Activated CD4-positive, alpha-beta T cell treated with anti-CD3 and anti-CD28 coated beads for 36 hours (primary cell): Measurements from ENCODE around the gene TMEM190. TPM values are rescaled to one million over a fixed set of nuclear protein-coding genes. Genes with fewer than 3 reads are reported as not detected.
A peak's percentile ranks its signal among the peaks of the same experiment; 100 is the strongest.

Experiments
- ATAC-seq: fragments of 200-7000 bp; cut with Tn5 transposase; one replicate; pipeline ENCODE4 v1.10.0; 2021; ENCODE audit warnings: mild to moderate bottlenecking, moderate library complexity
- CTCF ChIA-PET: fragments of 350-600 bp; sonication (Branson Sonifier 250); formaldehyde crosslinking; loops from one replicate; lab custom pipeline; 2021; ENCODE audit warnings: antibody characterized with exemption; lab: Charles Lee
- POLR2A ChIA-PET: fragments of 350-600 bp; sonication (Branson Sonifier 250); formaldehyde crosslinking; loops from one replicate; lab custom pipeline; 2021; ENCODE audit warnings: antibody characterized with exemption, inconsistent platforms; lab: Charles Lee
- DNase-seq: peaks from one replicate; pipeline ENCODE4 v3.0.0-alpha.2; 2020
- H3K27ac Mint-ChIP-seq: one replicate; pipeline ENCODE4 v1.8.0; 2021; ENCODE audit warnings: mixed read lengths
- H3K27me3 Mint-ChIP-seq: one replicate; pipeline ENCODE4 v1.8.0; 2021; ENCODE audit warnings: mixed read lengths
- H3K36me3 Mint-ChIP-seq: one replicate; pipeline ENCODE4 v1.8.0; 2021; ENCODE audit warnings: low read depth, mixed read lengths
- H3K4me1 Mint-ChIP-seq: one replicate; pipeline ENCODE4 v1.8.0; 2021; ENCODE audit warnings: mixed read lengths
- H3K4me3 Mint-ChIP-seq: one replicate; pipeline ENCODE4 v1.8.0; 2021; ENCODE audit warnings: mild to moderate bottlenecking, moderate library complexity, mixed read lengths
- H3K9me3 Mint-ChIP-seq: one replicate; pipeline ENCODE4 v1.8.0; 2021; ENCODE audit warnings: low read depth, mixed read lengths
- intact Hi-C, 2 experiments: fragments of 100-400 bp; cut with DNase I in 1 of 2; cut with micrococcal nuclease in 1 of 2; formaldehyde crosslinking; loops; one replicate each; pipeline versions ENCODE4 v1.14.2 to v1.15.1; 2022 to 2024; cut with DNase I, micrococcal nuclease
- total RNA-seq, 2 experiments: library from RNA; stranded (reverse); gene quantifications; one replicate each; pipeline ENCODE4 v1.2.3, GENCODE V29; 2021

The TMEM190 gene
- total RNA-seq, 2 experiments from 2014 or later = not detected

DNA sequence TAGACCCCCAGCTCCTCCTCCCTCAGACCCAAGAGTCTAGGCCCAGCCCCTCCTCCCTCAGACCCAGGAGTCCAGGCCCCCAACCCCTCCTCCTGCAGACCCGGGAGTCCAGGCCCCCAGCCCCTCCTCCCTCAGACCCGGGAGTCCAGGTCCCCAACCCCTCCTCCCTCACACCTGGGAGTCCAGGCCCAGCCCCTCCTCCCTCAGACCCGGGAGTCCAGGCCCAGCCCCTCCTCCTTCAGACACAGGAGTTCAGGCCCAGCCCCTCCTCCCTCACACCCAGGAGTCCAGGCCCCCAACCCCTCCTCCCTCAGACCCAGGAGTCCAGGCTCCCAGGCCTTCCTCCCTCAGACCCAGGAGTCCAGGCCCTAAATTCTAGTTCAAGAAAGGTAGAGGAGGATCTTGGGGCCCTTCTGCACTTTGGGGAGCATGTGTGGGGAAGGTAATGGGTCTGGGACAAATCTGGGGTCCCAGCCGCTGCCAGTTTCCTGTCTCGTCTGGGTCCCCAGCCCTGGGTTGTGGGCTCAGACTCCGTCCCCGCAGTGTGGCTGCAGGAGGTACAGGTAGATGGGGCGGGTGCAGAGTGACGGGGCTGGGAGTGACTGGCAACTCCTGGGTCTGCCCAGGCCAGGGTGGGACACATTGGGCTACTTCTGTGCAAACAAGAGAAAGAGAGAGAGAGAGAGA lies 3.2 kb upstream of the TMEM190 start:
- H3K4me1 Mint-ChIP-seq = peaks cover 5% of the 10 kb centered on the region
- CTCF ChIA-PET = interaction anchor here (0.6 kb wide), 1 partner anchor 52 kb away, joined by 3 read pairs; no protein-coding TSS in a partner anchor
- DNase-seq = no peak
- H3K36me3 Mint-ChIP-seq = no peaks in the 10 kb centered on the region
- H3K27ac Mint-ChIP-seq = no peak overlapping the region
- POLR2A ChIA-PET = no interaction called here
- no peak for ATAC-seq
- H3K9me3 Mint-ChIP-seq = no peaks in the 10 kb centered on the region
- no peak overlapping the region for H3K4me3 Mint-ChIP-seq
- H3K27me3 Mint-ChIP-seq = peaks cover 29% of the 10 kb centered on the region
- intact Hi-C loops = no loop called here

DNA sequence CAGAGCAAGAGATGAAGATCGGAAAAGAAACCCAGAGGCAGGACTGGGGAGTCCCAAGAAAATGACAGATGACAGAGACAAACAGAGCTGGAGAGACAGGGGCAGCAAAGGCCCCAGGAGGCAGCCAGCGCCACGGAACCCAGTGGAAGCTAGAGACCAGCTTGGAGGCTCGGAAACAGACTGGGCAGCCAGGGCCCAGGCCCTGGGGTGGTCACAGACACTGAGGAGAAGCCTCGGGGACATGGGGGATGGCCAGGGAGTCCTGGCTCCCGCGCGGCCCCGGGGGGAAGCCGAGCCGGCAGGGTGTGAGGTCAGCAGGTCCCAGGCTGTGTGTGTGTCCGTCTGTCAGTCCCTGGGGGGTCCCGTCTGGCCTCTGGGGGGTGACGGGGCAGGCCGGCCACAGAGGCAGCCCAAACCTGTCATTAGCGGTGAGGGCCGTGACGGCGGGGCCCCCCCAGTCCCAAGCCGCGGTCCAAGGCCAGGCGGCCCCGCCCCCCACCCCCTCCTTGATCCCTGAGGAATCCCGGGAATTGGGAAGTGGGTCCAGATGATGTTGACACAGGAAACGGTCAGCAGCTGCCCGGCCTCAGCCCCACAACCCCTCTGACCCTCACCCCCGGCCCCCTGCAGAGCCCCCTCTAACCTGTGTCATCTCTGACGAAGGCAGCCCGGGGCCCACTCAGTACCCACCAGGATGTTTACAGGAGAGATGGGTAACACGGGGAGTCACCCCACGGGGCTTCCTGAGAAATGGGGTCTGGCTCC lies 2.5 kb upstream of the TMEM190 start:
- H3K36me3 Mint-ChIP-seq = no peaks in the 10 kb centered on the region
- intact Hi-C loops = no loop called here
- H3K27me3 Mint-ChIP-seq = peaks cover 27% of the 10 kb centered on the region
- ATAC-seq (no peak), DNase-seq (no peak)
- H3K9me3 Mint-ChIP-seq = no peaks in the 10 kb centered on the region
- ChIA-PET POLR2A (no interaction called here), CTCF (no interaction called here)
- H3K4me3 Mint-ChIP-seq = no peak overlapping the region
- peaks cover 5% of the 10 kb centered on the region for H3K4me1 Mint-ChIP-seq
- no peak overlapping the region for H3K27ac Mint-ChIP-seq

DNA sequence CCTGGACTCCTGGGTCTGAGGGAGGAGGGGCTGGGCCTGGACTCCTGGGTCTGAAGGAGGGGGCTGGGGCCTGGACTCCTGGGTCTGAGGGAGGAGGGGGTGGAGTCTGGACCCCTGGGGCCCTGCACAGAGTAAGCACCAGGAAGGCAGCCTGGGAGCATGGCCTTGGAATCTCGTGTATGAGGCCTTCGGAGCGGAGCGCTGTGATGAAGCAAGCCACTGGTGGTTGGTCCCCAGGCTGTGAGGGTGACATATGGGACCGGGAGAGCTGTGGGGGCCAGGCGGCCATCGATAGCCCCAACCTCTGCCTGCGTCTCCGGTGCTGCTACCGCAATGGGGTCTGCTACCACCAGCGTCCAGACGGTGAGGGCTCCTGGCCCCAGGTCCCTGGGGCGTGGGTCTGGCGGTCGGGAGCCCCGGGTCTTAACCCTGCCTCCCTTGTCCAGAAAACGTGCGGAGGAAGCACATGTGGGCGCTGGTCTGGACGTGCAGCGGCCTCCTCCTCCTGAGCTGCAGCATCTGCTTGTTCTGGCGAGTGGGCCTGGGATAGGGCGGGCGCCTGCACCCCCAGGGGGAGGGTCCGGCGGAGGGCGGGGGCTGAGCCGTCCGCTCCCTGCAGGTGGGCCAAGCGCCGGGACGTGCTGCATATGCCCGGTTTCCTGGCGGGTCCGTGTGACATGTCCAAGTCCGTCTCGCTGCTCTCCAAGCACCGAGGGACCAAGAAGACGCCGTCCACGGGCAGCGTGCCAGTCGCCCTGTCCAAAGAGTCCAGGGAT lies 918 bp downstream of the TMEM190 start:
- H3K4me3 Mint-ChIP-seq = no peak overlapping the region
- no peaks in the 10 kb centered on the region for H3K9me3 Mint-ChIP-seq
- no peak overlapping the region for H3K27ac Mint-ChIP-seq
- no peak for ATAC-seq
- CTCF ChIA-PET = no interaction called here
- H3K4me1 Mint-ChIP-seq = peaks cover 11% of the 10 kb centered on the region
- H3K36me3 Mint-ChIP-seq = peaks cover 13% of the 10 kb centered on the region
- POLR2A ChIA-PET = no interaction called here
- peaks cover 7% of the 10 kb centered on the region for H3K27me3 Mint-ChIP-seq
- intact Hi-C loops = no loop called here
- no peak for DNase-seq

DNA sequence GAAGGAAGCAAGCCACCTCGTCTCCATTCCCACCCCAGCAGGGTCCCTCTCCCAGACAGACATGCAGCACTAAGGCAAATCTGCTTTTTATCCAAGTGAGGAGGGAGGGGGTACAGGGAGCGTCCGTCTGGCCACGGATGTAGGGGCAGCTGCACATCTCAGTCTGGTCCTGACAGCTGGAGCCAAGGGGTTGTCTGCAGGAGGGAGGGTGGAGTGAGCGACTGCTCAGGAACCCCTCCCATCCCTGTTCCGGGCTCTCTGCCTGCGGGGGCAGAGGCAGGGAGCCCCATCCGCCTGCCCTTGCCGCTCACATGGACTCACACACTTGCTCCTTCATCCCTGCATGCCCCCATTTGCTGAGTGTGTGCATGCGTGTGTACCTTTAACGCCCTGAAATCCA lies 2.5 kb downstream of the TMEM190 start:
- DNase-seq (no peak), ATAC-seq (no peak)
- ChIA-PET CTCF (no interaction called here), POLR2A (no interaction called here)
- no peak overlapping the region for H3K4me3 Mint-ChIP-seq
- peaks cover 14% of the 10 kb centered on the region for H3K36me3 Mint-ChIP-seq
- intact Hi-C loops = no loop called here
- H3K27me3 Mint-ChIP-seq = peaks cover 2% of the 10 kb centered on the region
- no peak overlapping the region for H3K27ac Mint-ChIP-seq
- H3K4me1 Mint-ChIP-seq = peaks cover 15% of the 10 kb centered on the region
- H3K9me3 Mint-ChIP-seq = no peaks in the 10 kb centered on the region

DNA sequence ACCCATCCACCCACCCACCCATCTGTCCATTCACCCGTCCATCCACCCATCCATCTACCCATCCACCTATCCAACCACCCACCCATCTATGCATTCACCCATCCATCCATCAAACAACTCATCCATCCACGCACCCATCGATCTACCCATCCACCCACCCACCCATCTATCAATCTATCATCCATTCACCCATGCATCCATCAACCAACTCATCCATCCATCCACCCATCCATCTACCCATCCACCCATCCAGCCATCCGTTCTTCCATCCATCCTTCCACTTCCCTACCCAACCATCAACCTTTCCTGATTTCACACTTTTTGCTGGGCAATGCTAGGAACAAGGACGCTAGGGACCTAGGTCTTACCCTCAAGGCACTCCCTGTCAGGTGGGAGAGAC lies 5.4 kb downstream of the TMEM190 start:
- Mint-ChIP-seq H3K36me3 (peaks cover 28% of the 10 kb centered on the region), H3K9me3 (no peaks in the 10 kb centered on the region), H3K4me1 (peaks cover 22% of the 10 kb centered on the region), H3K27me3 (no peaks in the 10 kb centered on the region), H3K4me3 (peak overlapping the region; percentile 85), H3K27ac (no peak overlapping the region)
- POLR2A ChIA-PET = no interaction called here
- DNase-seq = no peak
- intact Hi-C loops = loop anchor here in 1 of 2 experiments (10.0 kb wide), 1 partner anchor 743 kb away; the partner anchor contains the start of gene ZNF787
- no peak for ATAC-seq
- CTCF ChIA-PET = no interaction called here

DNA sequence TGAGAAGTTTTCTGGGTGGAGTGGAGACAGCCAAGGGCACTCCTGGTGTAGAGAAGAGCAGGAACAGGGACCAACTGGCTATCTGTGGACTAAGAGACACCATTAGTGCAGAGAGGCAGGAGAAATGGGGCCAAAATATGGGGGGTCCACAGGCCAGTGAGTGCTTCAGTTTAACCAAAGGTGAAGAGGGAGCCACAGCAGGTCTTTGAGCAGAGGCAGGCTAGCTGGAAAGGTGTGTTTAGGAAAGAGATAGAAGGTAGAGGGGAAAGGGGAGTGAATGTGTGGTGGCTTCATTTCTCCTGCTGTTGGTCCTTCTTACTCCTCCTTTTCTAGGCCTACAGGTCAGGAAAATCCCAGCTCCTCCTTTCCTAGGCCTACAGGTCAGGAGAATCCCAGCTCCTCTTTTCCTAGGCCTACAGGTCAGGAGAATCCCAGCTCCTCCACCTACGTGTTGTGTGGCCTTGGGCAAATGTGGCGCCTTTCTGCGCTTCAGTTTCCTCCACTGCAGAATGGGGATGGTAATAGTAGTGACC lies 6.0 kb downstream of the TMEM190 start:
- H3K4me3 Mint-ChIP-seq = peak overlapping the region; percentile 85
- ATAC-seq (no peak), DNase-seq (no peak)
- H3K36me3 Mint-ChIP-seq = peaks cover 34% of the 10 kb centered on the region
- H3K4me1 Mint-ChIP-seq = peaks cover 27% of the 10 kb centered on the region
- intact Hi-C loops = loop anchor here in 1 of 2 experiments (1.0 to 10.0 kb wide), 2 partner anchors 121 to 742 kb away; partner anchors contain the start of gene ZNF787
- no peaks in the 10 kb centered on the region for H3K27me3 Mint-ChIP-seq
- ChIA-PET CTCF (interaction anchor here (0.6 to 0.9 kb wide), 2 partner anchors 81 to 106 kb away, joined by 3 to 4 read pairs; no protein-coding TSS in a partner anchor), POLR2A (interaction anchor here (1.0 to 3.1 kb wide), 2 partner anchors 14 to 25 kb away, joined by 3 to 19 read pairs; partner anchors contain the start of gene UBE2S)
- H3K27ac Mint-ChIP-seq = peak overlapping the region; percentile 94
- H3K9me3 Mint-ChIP-seq = no peaks in the 10 kb centered on the region

DNA sequence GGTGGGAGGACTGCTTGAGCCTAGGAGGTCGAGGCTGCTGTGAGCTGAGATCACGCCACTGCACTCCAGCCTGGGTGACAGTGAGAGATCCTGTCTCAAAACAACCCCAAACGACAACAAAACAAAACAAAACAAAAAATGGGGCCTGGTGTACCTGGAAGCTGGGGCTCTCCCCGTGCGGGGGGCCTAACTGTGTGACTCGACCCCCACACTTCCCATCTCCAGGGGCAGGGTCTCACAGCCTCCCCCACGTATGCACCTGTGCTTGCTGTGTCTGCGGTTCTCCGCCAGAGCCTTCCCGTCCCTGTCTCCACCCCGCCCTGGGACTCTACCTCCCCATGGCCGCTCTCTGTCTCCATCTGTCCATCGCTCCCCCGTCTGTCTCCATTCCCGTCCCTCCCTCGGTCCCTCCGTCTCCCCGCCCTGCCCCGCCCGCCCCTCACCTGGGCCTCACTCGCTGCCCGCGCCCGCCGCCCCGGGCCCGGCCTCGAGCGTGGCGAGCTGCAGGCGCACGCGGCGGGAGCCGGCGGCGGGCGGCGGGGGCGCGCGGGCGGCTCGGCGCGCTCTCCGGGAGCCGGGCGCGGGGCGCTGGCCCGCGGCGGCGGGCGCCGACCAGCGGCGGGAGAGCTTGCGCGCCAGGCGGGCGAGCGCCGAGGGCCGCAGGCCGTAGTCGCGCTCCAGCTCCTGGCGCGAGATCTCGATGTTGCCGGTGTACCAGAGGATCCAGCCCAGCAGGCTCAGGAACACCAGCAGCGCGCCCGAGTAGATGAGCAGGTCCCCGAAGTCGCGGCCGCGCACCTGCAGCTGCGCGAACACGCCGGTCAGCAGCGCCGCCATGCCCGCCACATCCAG lies 6.9 kb downstream of the TMEM190 start:
- ATAC-seq (peak; percentile 4), DNase-seq (peak; percentile 79)
- Mint-ChIP-seq H3K27me3 (no peaks in the 10 kb centered on the region), H3K36me3 (peaks cover 43% of the 10 kb centered on the region), H3K4me3 (peak overlapping the region; percentile 85), H3K9me3 (no peaks in the 10 kb centered on the region), H3K27ac (peak overlapping the region; percentile 94), H3K4me1 (peaks cover 35% of the 10 kb centered on the region)
- POLR2A ChIA-PET = interaction anchor here (0.8 to 3.1 kb wide), 8 partner anchors 10 to 271 kb away, joined by 3 to 19 read pairs (median 4); partner anchors contain the start of genes ISOC2, KMT5C, PPP6R1 and U2AF2
- intact Hi-C loops = loop anchor here (1.0 to 10.0 kb wide), 6 partner anchors 120 to 1193 kb away; partner anchors contain the start of genes PPP1R12C (in 1 of the 2), TSEN34 (in 1 of the 2) and ZNF787 (in 1 of the 2)
- CTCF ChIA-PET = interaction anchor here (0.6 to 1.7 kb wide), 6 partner anchors 22 to 271 kb away, joined by 3 to 10 read pairs (median 4); partner anchors contain the start of gene KMT5C

DNA sequence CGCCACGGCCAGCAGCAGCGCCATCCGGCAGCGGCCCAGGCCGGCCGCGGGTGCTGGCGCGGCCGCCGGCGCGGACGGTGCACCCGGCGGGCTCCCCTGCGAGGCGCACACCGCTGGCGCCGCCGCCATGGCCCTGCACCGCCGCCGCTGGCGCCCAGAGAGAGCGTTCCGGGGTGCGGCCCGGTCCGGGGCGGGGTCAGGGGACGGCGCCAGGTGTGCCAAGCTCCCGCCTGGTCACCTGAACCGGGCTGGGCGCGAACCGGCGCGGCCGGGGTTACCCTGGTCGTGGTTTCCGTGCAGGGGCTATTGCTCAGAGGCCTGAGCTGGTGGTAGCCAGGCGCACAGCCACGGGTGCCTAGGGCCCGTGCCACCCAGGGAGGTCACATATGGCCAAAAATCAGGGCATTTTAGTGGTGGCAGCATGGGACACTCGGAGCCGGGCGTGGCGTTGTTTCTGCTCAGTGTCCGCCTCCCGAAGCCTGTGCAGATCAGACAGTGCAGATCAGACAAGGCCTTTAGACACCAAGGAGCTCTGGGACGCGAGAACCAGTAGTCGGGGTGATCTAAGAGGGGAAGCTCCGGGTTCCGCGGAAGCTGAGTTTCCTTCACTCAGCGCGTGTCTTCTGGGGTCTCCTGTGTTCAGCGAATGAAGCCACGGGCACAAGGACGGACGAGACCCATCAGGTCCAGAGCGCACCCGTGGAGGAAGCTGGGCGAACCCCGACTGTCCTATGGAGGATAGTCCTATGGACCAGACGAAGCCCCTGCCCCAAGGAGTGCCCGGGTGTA lies 7.7 kb downstream of the TMEM190 start, which contains the start of gene TMEM238:
TMEM238 (minus strand) TSS at position 162 of the 789 bp plus-strand sequence; CDS start at position 129, 33 bp downstream.
- H3K27ac Mint-ChIP-seq = peak within 1 kb of the TSS; percentile 98
- no peak for ATAC-seq
- peaks cover 42% of the 10 kb centered on the region for H3K4me1 Mint-ChIP-seq
- H3K4me3 Mint-ChIP-seq = peak within 1 kb of the TSS; percentile 89
- intact Hi-C loops = loop anchor here (1.0 to 10.0 kb wide), 5 partner anchors 130 to 1194 kb away; partner anchors contain the start of genes PPP1R12C (in 1 of the 2), TSEN34 (in 1 of the 2) and ZNF787 (in 1 of the 2)
- ChIA-PET CTCF (interaction anchor here (0.6 to 1.7 kb wide), 9 partner anchors 13 to 270 kb away, joined by 3 to 10 read pairs (median 3); partner anchors contain the start of gene KMT5C), POLR2A (interaction anchor here (0.8 to 3.1 kb wide), 8 partner anchors 9 to 270 kb away, joined by 3 to 19 read pairs (median 4); partner anchors contain the start of genes ISOC2, KMT5C, PPP6R1 and U2AF2)
- no peaks in the 10 kb centered on the region for H3K9me3 Mint-ChIP-seq
- H3K27me3 Mint-ChIP-seq = no peaks in the 10 kb centered on the region
- peak; percentile 67 for DNase-seq
- peaks cover 51% of the 10 kb centered on the region for H3K36me3 Mint-ChIP-seq
